SW 1271 (cell line): ENCODE results near the gene RIPK4.
"Not testable (repeated sequence)": the region's sequence is repeated elsewhere in the genome, so short reads cannot be mapped to it uniquely, and the experiment has no call there.

Source experiments
- DNase-seq, 2 experiments: peaks; one replicate each; lab custom pipeline; 2025; lab: John Stamatoyannopoulos, UW

RIPK4 gene

GRCh38 chr21:41795726-41796125, 28.9 kb upstream of the RIPK4 start:
- no peak for DNase-seq

DNA sequence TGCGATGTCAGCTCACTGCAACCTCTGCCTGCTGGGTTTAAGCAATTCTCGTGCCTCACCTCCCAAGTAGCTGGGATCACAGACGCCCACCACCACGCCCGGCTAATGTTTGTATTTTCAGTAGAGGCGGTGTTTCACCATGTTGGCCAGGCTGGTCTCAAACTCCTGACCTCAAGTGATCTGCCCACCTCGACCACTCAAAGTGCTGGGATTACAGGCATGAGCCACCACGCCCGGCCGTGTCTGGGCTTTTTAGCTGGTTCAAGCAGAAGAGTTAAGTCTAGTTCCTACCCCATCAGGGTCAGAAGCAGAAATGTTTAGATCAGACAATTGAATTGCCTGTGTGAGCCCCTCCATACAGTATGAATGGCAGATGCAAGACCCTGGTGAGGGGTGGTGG, 27.7 kb upstream of the RIPK4 start:
- DNase-seq, result no peak

GRCh38 chr21:41792711-41793110, 25.9 kb upstream of the RIPK4 start:
- no peak for DNase-seq

DNA sequence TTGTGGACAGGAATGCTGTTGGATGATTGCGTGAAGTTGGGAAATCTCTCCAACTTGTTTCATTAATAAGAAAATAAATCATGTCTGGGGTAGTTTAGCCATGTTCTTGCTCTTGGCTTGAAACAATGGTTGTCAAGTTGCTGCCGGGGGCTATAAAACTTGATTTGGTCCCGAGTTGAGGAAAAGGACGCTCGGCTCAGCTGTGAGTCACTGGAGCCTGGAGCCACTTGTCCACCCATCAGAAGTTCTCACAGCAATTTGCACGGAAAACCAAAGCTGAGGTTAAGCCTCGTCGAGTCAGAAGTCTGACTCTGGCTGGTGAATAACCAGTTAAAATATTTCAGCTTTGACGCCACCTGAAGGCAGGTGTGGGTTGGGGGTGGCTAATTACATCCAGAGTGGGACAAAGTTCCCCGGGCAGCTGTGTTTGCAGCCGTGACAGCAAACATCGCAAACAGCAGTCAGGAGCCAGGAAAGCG, 19.7 kb upstream of the RIPK4 start:
- DNase-seq, result no peak

DNA sequence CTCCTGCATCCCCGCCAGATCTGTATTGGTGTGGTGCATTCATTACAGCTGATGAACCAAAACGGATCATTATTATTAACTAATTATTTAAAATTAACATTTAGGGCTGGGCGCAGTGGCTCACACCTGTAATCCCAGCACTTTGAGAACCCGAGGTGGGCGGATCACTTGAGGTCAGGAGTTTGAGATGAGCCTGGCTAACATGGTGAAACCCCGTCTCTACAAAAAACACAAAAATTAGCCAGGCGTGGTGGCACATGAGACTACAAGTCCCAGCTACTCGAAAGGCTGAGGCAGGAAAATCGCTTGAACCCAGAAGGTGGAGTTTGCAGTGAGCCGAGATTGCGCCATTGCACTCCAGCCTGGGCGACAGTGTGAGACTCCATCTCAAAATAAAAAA, 18.4 kb upstream of the RIPK4 start:
- DNase-seq, result not testable (repeated sequence)

GRCh38 chr21:41784456-41785102, 17.7 kb upstream of the RIPK4 start:
- DNase-seq, result no peak

DNA sequence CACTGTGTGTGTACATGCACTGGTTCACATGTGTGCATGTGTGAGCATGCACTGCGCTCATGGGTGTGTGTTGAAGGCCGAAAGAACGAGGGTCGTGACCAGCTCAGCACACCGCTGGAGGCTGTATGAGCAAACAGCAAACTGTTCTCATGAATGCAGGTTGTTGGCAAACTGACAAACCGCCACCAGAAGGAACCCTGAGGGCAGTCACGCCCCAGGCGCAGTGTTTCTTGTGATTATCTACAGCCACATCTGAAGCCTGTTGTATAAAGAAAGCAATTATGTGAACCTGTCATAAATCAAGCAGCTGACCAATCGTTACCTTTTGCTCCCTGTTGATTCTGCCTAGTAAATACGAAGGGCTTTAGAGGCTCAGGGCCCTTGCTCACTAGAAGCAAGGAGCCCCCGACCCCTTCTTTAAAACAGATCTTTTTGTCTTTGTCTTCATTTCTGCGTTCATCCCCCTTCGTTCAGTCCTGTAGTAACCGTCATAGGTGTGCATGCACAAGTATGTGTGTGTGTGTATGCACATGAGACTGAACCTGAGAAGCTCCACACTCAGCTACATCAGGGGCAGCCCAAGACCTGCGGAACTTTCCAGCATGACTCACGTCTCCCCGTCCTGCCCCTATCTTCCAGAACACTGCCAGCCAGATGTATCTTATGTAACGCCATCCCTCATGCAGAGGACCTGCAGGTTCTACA, 16.8 kb upstream of the RIPK4 start:
- peak in 1 of 2 experiments; percentile 5 for DNase-seq

DNA sequence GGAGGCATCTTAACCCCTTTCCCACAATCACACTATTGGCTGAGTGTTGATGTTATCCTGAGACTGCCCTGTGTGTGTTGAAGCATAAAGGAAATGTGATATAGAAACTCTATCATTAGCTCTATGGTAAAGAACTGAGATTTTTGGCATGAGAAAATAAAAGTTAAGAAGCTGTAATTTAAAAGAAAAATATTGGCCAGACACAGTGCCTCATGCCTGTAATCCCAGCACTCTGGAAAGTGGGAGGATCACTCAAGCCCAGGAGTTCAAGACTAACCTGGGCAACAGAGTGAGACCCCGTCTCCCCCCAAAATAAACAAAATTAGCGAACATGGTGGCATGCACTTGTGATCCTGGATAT, 14.2 kb upstream of the RIPK4 start:
- DNase-seq, result no peak

GRCh38 chr21:41780337-41781049, 13.6 kb upstream of the RIPK4 start:
- no peak for DNase-seq

GRCh38 chr21:41779659-41780058, 12.8 kb upstream of the RIPK4 start:
- DNase-seq, result no peak

DNA sequence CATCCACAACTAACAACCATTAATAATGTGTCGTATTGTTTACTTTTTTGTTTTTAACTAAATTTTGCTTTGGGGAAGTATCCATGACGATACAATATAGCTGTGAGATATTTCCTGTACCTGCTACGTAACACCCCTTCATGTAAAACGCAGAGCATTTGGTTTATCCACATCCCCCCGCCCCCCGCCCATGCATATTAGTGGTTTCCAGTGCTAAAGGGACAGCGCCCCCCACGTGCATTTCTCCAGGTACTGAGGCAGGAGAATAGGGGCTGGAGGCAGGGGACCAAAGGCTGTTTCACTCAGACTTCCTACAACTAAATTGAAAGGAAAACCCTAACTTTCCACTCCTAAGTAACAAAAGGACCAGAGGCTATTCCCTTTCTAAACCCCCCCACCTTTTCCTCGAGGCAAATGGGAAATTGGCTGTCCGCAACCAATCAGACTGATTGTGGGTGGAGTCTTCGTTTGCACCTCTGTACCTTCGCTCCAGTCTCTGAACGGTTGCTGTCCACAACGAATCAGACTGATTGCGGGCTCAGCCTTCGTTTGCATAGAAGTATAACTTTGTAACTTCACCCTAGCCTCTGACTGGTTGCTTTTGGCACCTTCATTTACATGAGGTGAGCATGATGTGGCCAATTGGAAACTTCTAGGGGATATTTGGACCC, 12.2 kb upstream of the RIPK4 start:
- no peak for DNase-seq

GRCh38 chr21:41777951-41778815, 11.3 kb upstream of the RIPK4 start:
- peak in 1 of 2 experiments; percentile 55 for DNase-seq

DNA sequence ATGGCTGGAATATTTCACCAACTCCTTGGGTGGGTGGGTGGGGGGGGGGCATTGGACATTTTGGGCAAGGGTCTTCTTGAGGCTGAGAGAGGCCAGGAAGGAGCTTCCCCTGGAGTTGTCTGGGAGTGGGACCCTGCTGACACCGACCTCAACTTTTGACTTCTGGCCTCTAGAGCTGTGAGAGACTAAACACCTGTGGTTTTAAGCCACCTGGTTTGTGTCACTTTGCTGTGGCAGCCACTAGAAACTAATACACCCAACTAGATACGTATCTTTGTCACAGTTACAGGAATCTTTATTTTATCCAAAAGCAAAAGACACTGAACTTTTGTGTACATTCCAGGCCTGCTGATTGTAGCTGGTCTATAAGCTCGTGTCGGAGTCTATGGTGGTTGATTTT, 9.9 kb upstream of the RIPK4 start:
- no peak for DNase-seq

- DNase-seq, result no peak
Observed at GRCh38 chr21:41775149-41775472, 8.3 kb upstream of the RIPK4 start.

DNA sequence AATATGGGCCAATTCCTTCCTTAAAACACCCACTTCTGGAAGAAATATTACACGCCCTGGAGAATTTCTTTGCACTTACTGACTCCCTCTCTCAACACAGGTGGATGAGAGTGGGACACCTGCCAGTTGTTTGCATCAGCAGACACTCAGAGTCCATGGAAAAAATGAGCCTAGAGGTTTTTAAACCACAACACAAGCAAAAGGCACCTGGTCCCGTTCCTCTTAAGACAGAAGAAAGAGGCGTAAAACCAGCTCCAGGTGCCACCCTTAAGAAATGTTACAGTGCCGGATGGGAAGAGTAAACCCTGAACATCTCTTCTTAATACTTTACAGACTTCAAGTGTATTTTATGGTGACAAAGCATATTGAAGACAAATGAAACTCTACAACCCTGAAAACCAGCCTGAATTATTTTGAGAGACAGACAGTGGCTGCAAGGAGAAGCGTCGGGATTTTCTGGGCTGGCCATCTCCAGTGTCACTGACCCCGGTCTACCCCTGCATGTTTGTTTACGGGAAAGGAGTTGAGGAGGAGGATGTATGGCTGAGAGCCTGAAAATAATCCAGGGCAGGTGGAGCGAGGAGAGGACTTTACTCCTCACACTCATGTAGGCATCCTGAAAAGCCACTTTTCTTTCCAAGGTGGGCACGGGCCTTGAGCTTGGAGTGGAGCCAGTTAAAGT, 7.8 kb upstream of the RIPK4 start:
- no peak for DNase-seq

DNA sequence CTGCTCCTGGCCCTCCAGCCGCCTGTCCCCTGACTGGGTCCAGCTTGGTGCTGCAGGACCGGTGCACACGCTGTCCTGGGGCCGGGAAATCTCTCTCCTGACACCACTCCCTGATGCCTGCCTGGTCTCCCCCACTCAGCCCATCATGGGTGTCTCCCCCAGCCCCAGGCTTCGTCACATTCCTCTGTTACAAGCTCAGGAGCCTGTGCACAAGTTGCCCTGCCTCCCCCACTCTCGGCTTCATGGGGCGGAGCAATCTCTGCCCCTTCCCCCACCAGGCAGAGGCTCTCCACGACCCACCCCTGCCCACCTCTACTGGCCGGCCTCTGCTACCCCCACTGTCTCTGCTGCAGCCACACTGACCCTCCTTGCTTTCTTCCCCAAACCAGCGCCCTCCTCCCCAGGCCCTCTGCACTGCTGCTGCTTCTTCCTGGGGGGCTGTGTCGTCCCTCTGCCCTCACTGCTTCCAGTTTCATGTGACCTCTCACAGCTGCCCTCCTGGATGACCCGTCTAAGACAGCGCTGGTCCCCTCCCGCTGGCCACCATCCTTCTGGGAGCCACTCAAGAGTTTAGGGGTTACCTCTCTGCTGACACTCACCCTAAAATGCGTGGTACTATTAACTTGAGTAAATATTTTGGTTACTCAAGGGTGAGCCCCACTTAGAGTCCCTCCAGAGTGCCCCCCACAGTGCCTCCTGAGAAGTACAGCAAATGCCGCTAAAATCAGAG, 5.7 kb upstream of the RIPK4 start:
- no peak for DNase-seq

- DNase-seq, result no peak
Observed at GRCh38 chr21:41771625-41771945, 4.7 kb upstream of the RIPK4 start.

- DNase-seq, result no peak
Observed at GRCh38 chr21:41770901-41771624, 4.2 kb upstream of the RIPK4 start.

DNA sequence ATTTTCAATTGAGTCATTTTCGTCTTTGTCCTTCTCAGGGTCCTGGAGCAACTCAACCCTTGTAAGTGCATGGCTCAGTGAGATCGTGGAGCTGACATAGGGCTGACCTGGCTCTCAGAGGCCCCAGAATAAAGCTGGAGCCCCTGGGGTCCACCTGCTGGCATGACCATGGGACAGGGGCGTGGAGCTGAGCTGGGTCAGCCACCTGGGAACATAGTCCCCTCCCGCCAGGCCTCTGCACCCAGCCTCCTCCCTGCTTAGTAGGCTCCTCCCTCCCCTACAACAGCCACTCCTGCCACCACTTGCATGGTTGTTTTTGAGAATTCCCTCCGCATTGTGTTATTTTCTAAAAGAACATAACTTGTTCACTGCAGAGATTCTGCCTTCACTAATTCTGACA, 3.1 kb upstream of the RIPK4 start:
- DNase-seq, result no peak

DNA sequence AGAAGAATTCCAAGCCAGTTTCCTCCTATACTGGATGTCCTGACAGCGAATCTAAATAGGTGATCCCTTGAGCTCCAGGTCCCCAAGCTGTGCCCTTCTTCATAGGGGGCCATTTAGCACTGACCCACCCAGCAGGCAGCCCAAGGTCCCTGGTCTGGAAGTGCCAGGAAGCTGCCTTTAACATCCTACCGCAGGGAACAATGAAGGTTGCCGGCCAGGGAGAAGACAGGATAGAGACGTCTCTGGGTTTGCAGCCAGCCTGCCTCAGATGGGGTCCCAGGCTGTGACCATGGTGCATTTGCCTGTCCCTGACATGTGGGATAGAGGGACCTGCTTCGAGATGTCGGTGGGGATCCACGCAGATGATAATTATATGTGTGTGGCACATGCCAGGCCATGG, 2.7 kb upstream of the RIPK4 start:
- no peak for DNase-seq
